Mesenchymal stem cell (in vitro differentiated cells and primary cell): ENCODE data around the gene FAM169A.

Experiments used
- DNase-seq: peaks from one replicate; pipeline ENCODE4 v3.0.0-alpha.2; 2013
- H2AFZ ChIP-seq: one replicate; pipeline ENCODE4 v1.6.1; 2013; ENCODE audit warnings: low read depth, mild to moderate bottlenecking, control low read depth, inconsistent platforms, low read length, moderate library complexity
- H2AK5ac ChIP-seq: 2 replicates; pipeline ENCODE4 v1.6.1; 2013; ENCODE audit warnings: low read length, moderate library complexity, mild to moderate bottlenecking, inconsistent platforms; ENCODE audit not compliant: severe bottlenecking
- H2BK120ac ChIP-seq: one replicate; pipeline ENCODE4 v1.6.1; 2013; ENCODE audit warnings: low read depth, mild to moderate bottlenecking, inconsistent platforms, low read length, moderate library complexity
- H2BK12ac ChIP-seq, 2 experiments: one replicate each; pipeline ENCODE4 v1.6.1; 2013; ENCODE audit warnings: inconsistent platforms in 2 of 2, low read length in 2 of 2, mild to moderate bottlenecking in 2 of 2, moderate library complexity in 2 of 2, control low read depth in 1 of 2
- H2BK15ac ChIP-seq: one replicate; pipeline ENCODE4 v1.6.1; 2013; ENCODE audit warnings: mild to moderate bottlenecking, low read depth, inconsistent platforms; ENCODE audit not compliant: poor library complexity, severe bottlenecking
- H2BK5ac ChIP-seq: 2 replicates; pipeline ENCODE4 v1.6.1; 2013; ENCODE audit warnings: low read depth, mild to moderate bottlenecking, low read length, control low read depth, inconsistent platforms; ENCODE audit not compliant: poor library complexity, severe bottlenecking
- H3K14ac ChIP-seq, 2 experiments: one replicate each; pipeline ENCODE4 v1.6.1; 2013; ENCODE audit warnings: inconsistent platforms in 2 of 2, low read length in 2 of 2, control low read depth in 1 of 2, mild to moderate bottlenecking in 1 of 2, moderate library complexity in 1 of 2
- H3K18ac ChIP-seq, 2 experiments: one replicate each; pipeline ENCODE4 v1.6.1; 2013; ENCODE audit warnings: inconsistent platforms in 2 of 2, low read length in 2 of 2, control low read depth in 1 of 2, low read depth in 1 of 2, mild to moderate bottlenecking in 1 of 2
- H3K23ac ChIP-seq, 2 experiments: one replicate each; pipeline ENCODE4 v1.6.1; 2013; ENCODE audit warnings: inconsistent platforms in 2 of 2, low read length in 2 of 2, mild to moderate bottlenecking in 2 of 2, moderate library complexity in 2 of 2, control low read depth in 1 of 2
- H3K27ac ChIP-seq: 2 replicates; pipeline ENCODE4 v1.5.1; 2013; ENCODE audit warnings: mild to moderate bottlenecking, moderate library complexity, low read length, control low read depth, inconsistent platforms; ENCODE audit not compliant: poor library complexity, severe bottlenecking
- H3K27me3 ChIP-seq, 2 experiments: 2 replicates each; pipeline versions ENCODE4 v1.6.1 to v1.7.0; 2013; ENCODE audit warnings: low read length in 2 of 2, mild to moderate bottlenecking in 2 of 2, moderate library complexity in 2 of 2, control low read depth in 1 of 2, inconsistent platforms in 1 of 2; ENCODE audit not compliant: control insufficient read depth in 1 of 2, insufficient read depth in 1 of 2
- H3K36me3 ChIP-seq, 2 experiments: 2 replicates each; pipeline versions ENCODE4 v1.6.1 to v1.7.0; 2013; ENCODE audit warnings: low read length in 2 of 2, control low read depth in 1 of 2, inconsistent platforms in 1 of 2, low read depth in 1 of 2, mild to moderate bottlenecking in 1 of 2; ENCODE audit not compliant: insufficient read depth in 2 of 2, control insufficient read depth in 1 of 2
- H3K4ac ChIP-seq, 2 experiments: one replicate each; pipeline ENCODE4 v1.6.1; 2013; ENCODE audit warnings: inconsistent platforms in 2 of 2, low read length in 2 of 2, mild to moderate bottlenecking in 2 of 2, moderate library complexity in 2 of 2, control low read depth in 1 of 2, low read depth in 1 of 2
- H3K4me1 ChIP-seq: 2 replicates; pipeline ENCODE4 v1.6.1; 2013; ENCODE audit warnings: low read depth, low read length, control low read depth; ENCODE audit not compliant: control insufficient read depth, insufficient read depth
- H3K4me2 ChIP-seq: 2 replicates; pipeline ENCODE4 v1.6.1; 2013; ENCODE audit warnings: low read length, mild to moderate bottlenecking, inconsistent platforms; ENCODE audit not compliant: poor library complexity, severe bottlenecking
- H3K4me3 ChIP-seq, 2 experiments: 2 replicates each; pipeline versions ENCODE4 v1.5.1 to v1.7.0; 2013; ENCODE audit warnings: low read length in 2 of 2, mild to moderate bottlenecking in 2 of 2, control low read depth in 1 of 2, low read depth in 1 of 2; ENCODE audit not compliant: insufficient read depth in 1 of 2
- H3K79me1 ChIP-seq: replicated peaks from 2 replicates; pipeline ENCODE4 v1.6.1; 2013; ENCODE audit warnings: mild to moderate bottlenecking, control low read depth, low read length, inconsistent platforms; ENCODE audit not compliant: poor library complexity, severe bottlenecking
- H3K9ac ChIP-seq: 2 replicates; pipeline ENCODE4 v1.7.0; 2013; ENCODE audit warnings: mild to moderate bottlenecking, low read length, moderate library complexity
- H3K9me3 ChIP-seq: 2 replicates; pipeline ENCODE4 v1.7.0; 2013; ENCODE audit warnings: mild to moderate bottlenecking, low read length; ENCODE audit not compliant: control insufficient read depth
- H4K8ac ChIP-seq: one replicate; pipeline ENCODE4 v1.6.1; 2013; ENCODE audit warnings: inconsistent platforms, mild to moderate bottlenecking, low read length, moderate library complexity
- H4K91ac ChIP-seq: one replicate; pipeline ENCODE4 v1.6.1; 2013; ENCODE audit warnings: mild to moderate bottlenecking, low read length, inconsistent platforms
- WGBS: methylation state at CpG from one replicate; pipeline ENCODE4 v1.1.7; 2013; ENCODE audit warnings: mixed read lengths; 5-methylcytosine and 5-hydroxymethylcytosine counted together

FAM169A gene

GRCh38 chr5:74838262-74838661 lies 27.9 kb downstream of the FAM169A start:
- Histone ChIP-seq H4K8ac (no peak overlapping the region), H3K14ac (no peak overlapping the region), H3K27ac (no peak overlapping the region), H3K4me1 (no peaks in the 10 kb centered on the region), H3K4me2 (no peak overlapping the region), H2BK12ac (no peak overlapping the region), H3K23ac (no peak overlapping the region), H2AK5ac (no peak overlapping the region), H2BK120ac (no peak overlapping the region), H3K36me3 (no peaks in the 10 kb centered on the region), H3K79me1 (no peaks in the 10 kb centered on the region), H2BK15ac (no peak overlapping the region), H2BK5ac (no peak overlapping the region), H3K9me3 (no peaks in the 10 kb centered on the region), H3K18ac (no peak overlapping the region), H3K4me3 (no peak overlapping the region), H3K9ac (no peak overlapping the region), H4K91ac (no peak overlapping the region), H3K27me3 (peaks cover 0 to 4% of the 10 kb centered on the region in 2 experiments), H3K4ac (no peak overlapping the region), H2AFZ (no peak overlapping the region)
- WGBS = 88% methylated on average over 2 of the region's 2 CpGs
- DNase-seq = no peak

- no peak overlapping the region for H3K4me2 ChIP-seq
- no peak overlapping the region for H2AK5ac ChIP-seq
- no peaks in the 10 kb centered on the region for H3K79me1 ChIP-seq
- no peak overlapping the region for H3K14ac ChIP-seq
- DNase-seq = no peak
- no peak overlapping the region for H4K8ac ChIP-seq
- no peaks in the 10 kb centered on the region for H3K4me1 ChIP-seq
- peaks cover 0 to 4% of the 10 kb centered on the region in 2 experiments for H3K27me3 ChIP-seq
- H3K4ac ChIP-seq = no peak overlapping the region
- H3K27ac ChIP-seq = no peak overlapping the region
- H2BK15ac ChIP-seq = no peak overlapping the region
- no peaks in the 10 kb centered on the region for H3K9me3 ChIP-seq
- no peak overlapping the region for H4K91ac ChIP-seq
- no peak overlapping the region for H2BK12ac ChIP-seq
- H2AFZ ChIP-seq = no peak overlapping the region
- H3K4me3 ChIP-seq = no peak overlapping the region
- no peak overlapping the region for H2BK5ac ChIP-seq
- H3K36me3 ChIP-seq = no peaks in the 10 kb centered on the region
- no peak overlapping the region for H3K9ac ChIP-seq
- H2BK120ac ChIP-seq = no peak overlapping the region
- 100% methylated on average over 1 of the region's 1 CpG for WGBS
- no peak overlapping the region for H3K18ac ChIP-seq
- no peak overlapping the region for H3K23ac ChIP-seq
Measured at GRCh38 chr5:74837115-74837514, 29.1 kb downstream of the FAM169A start.

GRCh38 chr5:74833537-74834266 lies 32.5 kb downstream of the FAM169A start:
- Histone ChIP-seq H3K4me1 (no peaks in the 10 kb centered on the region), H3K9me3 (no peaks in the 10 kb centered on the region), H2AFZ (no peak overlapping the region), H4K91ac (no peak overlapping the region), H2BK5ac (no peak overlapping the region), H3K9ac (no peak overlapping the region), H3K23ac (no peak overlapping the region), H3K18ac (no peak overlapping the region), H3K27ac (no peak overlapping the region), H2BK12ac (no peak overlapping the region), H3K4ac (no peak overlapping the region), H3K4me2 (no peak overlapping the region), H3K36me3 (no peaks in the 10 kb centered on the region), H2BK120ac (no peak overlapping the region), H3K4me3 (no peak overlapping the region), H3K27me3 (peaks cover 0 to 7% of the 10 kb centered on the region in 2 experiments), H4K8ac (no peak overlapping the region), H3K14ac (no peak overlapping the region), H2AK5ac (no peak overlapping the region), H3K79me1 (no peaks in the 10 kb centered on the region), H2BK15ac (no peak overlapping the region)
- DNase-seq = no peak
- no CpG with 5 or more reads among the region's 3 CpGs for WGBS

- H3K36me3 ChIP-seq = no peaks in the 10 kb centered on the region
- no peak overlapping the region for H2AFZ ChIP-seq
- H3K4ac ChIP-seq = no peak overlapping the region
- no peak overlapping the region for H2BK5ac ChIP-seq
- H2AK5ac ChIP-seq = no peak overlapping the region
- H2BK12ac ChIP-seq = no peak overlapping the region
- H3K4me2 ChIP-seq = no peak overlapping the region
- no peak overlapping the region for H3K4me3 ChIP-seq
- no peak overlapping the region for H3K14ac ChIP-seq
- DNase-seq = no peak
- H3K9me3 ChIP-seq = no peaks in the 10 kb centered on the region
- peaks cover 0 to 3% of the 10 kb centered on the region in 2 experiments for H3K27me3 ChIP-seq
- no peak overlapping the region for H3K9ac ChIP-seq
- H3K27ac ChIP-seq = no peak overlapping the region
- no peak overlapping the region for H4K91ac ChIP-seq
- no peak overlapping the region for H2BK15ac ChIP-seq
- no peak overlapping the region for H3K18ac ChIP-seq
- 89% methylated on average over 6 of the region's 7 CpGs for WGBS
- H2BK120ac ChIP-seq = no peak overlapping the region
- no peaks in the 10 kb centered on the region for H3K4me1 ChIP-seq
- H4K8ac ChIP-seq = no peak overlapping the region
- no peak overlapping the region for H3K23ac ChIP-seq
- H3K79me1 ChIP-seq = no peaks in the 10 kb centered on the region
Measured at GRCh38 chr5:74829413-74829812, 36.8 kb downstream of the FAM169A start.
